Ectodermal cell (in vitro differentiated cells): ENCODE measurements around the gene COA5. TPM values are rescaled to one million over a fixed set of nuclear protein-coding genes. Genes with fewer than 3 reads are reported as not detected.

Experiments used
- H3K27ac ChIP-seq: 2 replicates; pipeline ENCODE4 v1.7.0; 2013; ENCODE audit warnings: mild to moderate bottlenecking, low read depth, low read length; ENCODE audit not compliant: insufficient read depth, poor library complexity, severe bottlenecking
- H3K27me3 ChIP-seq: 2 replicates; pipeline ENCODE4 v1.7.0; 2013; ENCODE audit warnings: mild to moderate bottlenecking, low read length; ENCODE audit not compliant: insufficient read depth, control insufficient read depth, poor library complexity, severe bottlenecking
- H3K36me3 ChIP-seq: one replicate; pipeline ENCODE4 v1.7.0; 2013; ENCODE audit warnings: low read length; ENCODE audit not compliant: control insufficient read depth, insufficient read depth
- H3K4me1 ChIP-seq: one replicate; pipeline ENCODE4 v1.7.0; 2013; ENCODE audit warnings: low read length; ENCODE audit not compliant: control insufficient read depth, insufficient read depth
- H3K4me3 ChIP-seq: 2 replicates; pipeline ENCODE4 v1.7.0; 2013; ENCODE audit warnings: low read depth, low read length, control low read depth; ENCODE audit not compliant: insufficient read depth
- H3K9me3 ChIP-seq: 2 replicates; pipeline ENCODE4 v1.7.0; 2013; ENCODE audit warnings: mild to moderate bottlenecking, low read length, moderate library complexity; ENCODE audit not compliant: control insufficient read depth
- WGBS, 2 experiments: methylation state at CpG; one replicate each; pipeline ENCODE4 v1.1.7; 2013; ENCODE audit warnings: missing lambda C conversion rate in 2 of 2; 5-methylcytosine and 5-hydroxymethylcytosine counted together
- polyA plus RNA-seq, 4 experiments: library from polyadenylated mRNA; stranded (reverse); fragments of 50-300 nt; gene quantifications; one replicate each; pipeline ENCODE4 v1.2.3, GENCODE V29; 2013

The COA5 gene
- polyA plus RNA-seq (2013, experiment 1 of 4): 48.0 TPM
- 48.2 TPM for polyA plus RNA-seq (2013, experiment 2 of 4)
- polyA plus RNA-seq (2013, experiment 3 of 4): 45.2 TPM
- 53.2 TPM for polyA plus RNA-seq (2013, experiment 4 of 4)

GRCh38 chr2:98608116-98608961 lies at the start of gene COA5, which contains the start of gene UNC50:
COA5 (minus strand) TSS chr2:98608512; CDS start chr2:98608405, 107 bp downstream.
UNC50 (plus strand) TSS chr2:98608589; CDS start chr2:98609760, 1,171 bp downstream.
- Histone ChIP-seq H3K36me3 (peaks cover 6% of the 10 kb centered on the region), H3K9me3 (no peaks in the 10 kb centered on the region), H3K27me3 (no peaks in the 10 kb centered on the region), H3K27ac (peak within 1 kb of the TSS; percentile 64), H3K4me3 (peak within 1 kb of the TSS; percentile 87), H3K4me1 (peaks cover 10% of the 10 kb centered on the region)
- 0% methylated on average over 93 of the region's 93 CpGs for WGBS, 2 experiments

GRCh38 chr2:98656800-98657199 lies 48.5 kb upstream of the COA5 start:
- Histone ChIP-seq H3K36me3 (no peaks in the 10 kb centered on the region), H3K9me3 (no peaks in the 10 kb centered on the region), H3K4me3 (no peak overlapping the region), H3K4me1 (no peaks in the 10 kb centered on the region), H3K27ac (no peak overlapping the region), H3K27me3 (no peaks in the 10 kb centered on the region)
- 89 to 92% methylated on average over 4 of the region's 4 CpGs for WGBS, 2 experiments

GRCh38 chr2:98654699-98655495 lies 46.6 kb upstream of the COA5 start:
- WGBS, 2 experiments: 95% methylated on average over 3 of the region's 3 CpGs
- no peaks in the 10 kb centered on the region for H3K4me1 ChIP-seq
- H3K27ac ChIP-seq: no peak overlapping the region
- no peaks in the 10 kb centered on the region for H3K36me3 ChIP-seq
- H3K27me3 ChIP-seq: no peaks in the 10 kb centered on the region
- no peaks in the 10 kb centered on the region for H3K9me3 ChIP-seq
- no peak overlapping the region for H3K4me3 ChIP-seq

- H3K9me3 ChIP-seq: no peaks in the 10 kb centered on the region
- WGBS, 2 experiments: no CpG with 5 or more reads among the region's 1 CpG
- no peaks in the 10 kb centered on the region for H3K4me1 ChIP-seq
- H3K4me3 ChIP-seq: no peak overlapping the region
- no peaks in the 10 kb centered on the region for H3K36me3 ChIP-seq
- H3K27me3 ChIP-seq: no peaks in the 10 kb centered on the region
- H3K27ac ChIP-seq: no peak overlapping the region
Observed at GRCh38 chr2:98650998-98651397, 42.7 kb upstream of the COA5 start.

GRCh38 chr2:98649992-98650375 lies 41.7 kb upstream of the COA5 start:
- no peaks in the 10 kb centered on the region for H3K27me3 ChIP-seq
- H3K9me3 ChIP-seq: no peaks in the 10 kb centered on the region
- no peaks in the 10 kb centered on the region for H3K4me1 ChIP-seq
- no peaks in the 10 kb centered on the region for H3K36me3 ChIP-seq
- no peak overlapping the region for H3K27ac ChIP-seq
- 80% methylated on average over 1 of the region's 1 CpG; no CpG with 5 or more reads in 1 of the 2 experiments for WGBS, 2 experiments
- no peak overlapping the region for H3K4me3 ChIP-seq

- Histone ChIP-seq H3K27ac (no peak overlapping the region), H3K9me3 (no peaks in the 10 kb centered on the region), H3K36me3 (no peaks in the 10 kb centered on the region), H3K4me1 (no peaks in the 10 kb centered on the region), H3K4me3 (no peak overlapping the region), H3K27me3 (no peaks in the 10 kb centered on the region)
- WGBS, 2 experiments: 45 to 51% methylated on average over 4 of the region's 4 CpGs
Observed at GRCh38 chr2:98649135-98649991, 41.1 kb upstream of the COA5 start.

GRCh38 chr2:98648451-98648850 lies 40.1 kb upstream of the COA5 start:
- H3K27me3 ChIP-seq: no peaks in the 10 kb centered on the region
- H3K36me3 ChIP-seq: no peaks in the 10 kb centered on the region
- 89 to 94% methylated on average over 4 of the region's 4 CpGs for WGBS, 2 experiments
- no peak overlapping the region for H3K27ac ChIP-seq
- no peak overlapping the region for H3K4me3 ChIP-seq
- H3K4me1 ChIP-seq: no peaks in the 10 kb centered on the region
- no peaks in the 10 kb centered on the region for H3K9me3 ChIP-seq

GRCh38 chr2:98647636-98648035 lies 39.3 kb upstream of the COA5 start:
- Histone ChIP-seq H3K4me1 (no peaks in the 10 kb centered on the region), H3K4me3 (no peak overlapping the region), H3K27ac (no peak overlapping the region), H3K27me3 (no peaks in the 10 kb centered on the region), H3K9me3 (no peaks in the 10 kb centered on the region), H3K36me3 (no peaks in the 10 kb centered on the region)
- 83 to 86% methylated on average over 5 of the region's 5 CpGs for WGBS, 2 experiments

GRCh38 chr2:98643496-98644100 lies 35.3 kb upstream of the COA5 start:
- H3K27me3 ChIP-seq: no peaks in the 10 kb centered on the region
- no peaks in the 10 kb centered on the region for H3K9me3 ChIP-seq
- whole genome bisulfite sequencing, 2 experiments: 91% methylated on average over 4 of the region's 5 CpGs
- no peaks in the 10 kb centered on the region for H3K4me1 ChIP-seq
- H3K36me3 ChIP-seq: no peaks in the 10 kb centered on the region
- H3K27ac ChIP-seq: no peak overlapping the region
- no peak overlapping the region for H3K4me3 ChIP-seq
